ENCODE data around the gene STX10. TPM values are rescaled to one million over a fixed set of nuclear protein-coding genes. Genes with fewer than 3 reads are reported as not detected.

Gene STX10
- total RNA-seq, 1 donor from 2014 or later = 68.9 TPM

GRCh38 chr19:13130886-13131490 lies 19.2 kb downstream of the STX10 start:
- no peak overlapping the region for H3K4me3 Mint-ChIP-seq (ENCODE audit: low read depth)
- peaks cover 43% of the 10 kb centered on the region for H3K4me1 Mint-ChIP-seq (ENCODE audit: low read depth)
- intact Hi-C loops (cut with micrococcal nuclease) = no loop called here
- H3K36me3 Mint-ChIP-seq (ENCODE audit: low read depth) = peaks cover 38% of the 10 kb centered on the region
- H3K27ac Mint-ChIP-seq = peak overlapping the region; percentile 82
- DNase-seq (ENCODE audit: low spot score) = no peak
- H3K9me3 Mint-ChIP-seq = no peaks in the 10 kb centered on the region
- no peaks in the 10 kb centered on the region for H3K27me3 Mint-ChIP-seq (ENCODE audit: low read depth)

DNA sequence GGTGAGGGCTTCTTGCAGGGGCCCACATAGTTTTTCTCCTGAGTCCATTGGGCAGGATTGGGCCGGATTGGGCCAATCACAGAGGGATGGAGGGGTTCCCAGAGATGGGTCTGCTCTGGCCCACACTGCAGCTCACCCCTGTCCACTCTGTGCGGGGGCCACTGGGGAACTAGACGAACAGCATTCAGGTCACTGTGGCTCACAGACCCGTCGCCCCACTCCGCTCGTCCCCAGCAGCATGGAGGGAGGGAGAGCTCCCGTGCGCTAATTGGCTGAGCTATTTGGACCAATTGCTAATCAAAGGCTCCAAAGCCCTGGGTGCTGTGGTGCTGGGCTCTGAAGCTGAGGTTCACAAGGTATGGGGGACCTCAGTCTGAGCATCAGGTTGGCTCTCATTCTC lies 20.8 kb downstream of the STX10 start:
- no peaks in the 10 kb centered on the region for H3K27me3 Mint-ChIP-seq (ENCODE audit: low read depth)
- H3K4me1 Mint-ChIP-seq (ENCODE audit: low read depth) = peaks cover 43% of the 10 kb centered on the region
- peaks cover 35% of the 10 kb centered on the region for H3K36me3 Mint-ChIP-seq (ENCODE audit: low read depth)
- no peaks in the 10 kb centered on the region for H3K9me3 Mint-ChIP-seq
- no peak overlapping the region for H3K4me3 Mint-ChIP-seq (ENCODE audit: low read depth)
- DNase-seq (ENCODE audit: low spot score) = no peak
- intact Hi-C loops (cut with micrococcal nuclease) = no loop called here
- no peak overlapping the region for H3K27ac Mint-ChIP-seq

DNA sequence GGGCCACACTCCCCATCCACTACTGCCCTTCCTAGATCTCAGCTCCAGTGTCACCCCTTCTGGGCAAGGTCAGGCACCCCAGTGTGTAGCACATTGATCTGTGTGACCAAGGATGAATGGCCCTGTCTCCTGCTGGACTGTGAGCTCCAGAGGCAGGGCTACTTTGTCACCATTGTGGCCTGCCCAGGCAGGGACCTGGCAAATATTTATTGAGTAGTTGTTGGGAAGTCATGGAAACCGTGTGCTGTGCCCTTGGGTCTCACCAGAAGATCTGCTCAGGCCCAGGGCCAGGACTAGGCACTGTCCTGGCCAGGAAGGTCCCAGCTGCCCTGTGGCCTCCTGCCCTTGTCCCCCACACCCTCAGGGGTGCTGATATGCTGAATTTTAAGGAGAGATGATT lies 21.6 kb downstream of the STX10 start:
- Mint-ChIP-seq H3K27me3 (ENCODE audit: low read depth) (no peaks in the 10 kb centered on the region), H3K4me1 (ENCODE audit: low read depth) (peaks cover 41% of the 10 kb centered on the region), H3K4me3 (ENCODE audit: low read depth) (no peak overlapping the region), H3K27ac (peak overlapping the region; percentile 73), H3K9me3 (no peaks in the 10 kb centered on the region), H3K36me3 (ENCODE audit: low read depth) (peaks cover 28% of the 10 kb centered on the region)
- intact Hi-C loops (cut with micrococcal nuclease) = no loop called here
- DNase-seq (ENCODE audit: low spot score) = no peak

GRCh38 chr19:13127811-13128575 lies 22.2 kb downstream of the STX10 start:
- H3K9me3 Mint-ChIP-seq = no peaks in the 10 kb centered on the region
- H3K27ac Mint-ChIP-seq = peak overlapping the region; percentile 73
- H3K36me3 Mint-ChIP-seq (ENCODE audit: low read depth) = peaks cover 26% of the 10 kb centered on the region
- intact Hi-C loops (cut with micrococcal nuclease) = no loop called here
- no peak overlapping the region for H3K4me3 Mint-ChIP-seq (ENCODE audit: low read depth)
- H3K27me3 Mint-ChIP-seq (ENCODE audit: low read depth) = no peaks in the 10 kb centered on the region
- H3K4me1 Mint-ChIP-seq (ENCODE audit: low read depth) = peaks cover 36% of the 10 kb centered on the region
- DNase-seq (ENCODE audit: low spot score) = no peak

GRCh38 chr19:13127051-13127450 lies 23.1 kb downstream of the STX10 start:
- H3K36me3 Mint-ChIP-seq (ENCODE audit: low read depth) = peaks cover 24% of the 10 kb centered on the region
- no peak for DNase-seq (ENCODE audit: low spot score)
- H3K4me1 Mint-ChIP-seq (ENCODE audit: low read depth) = peaks cover 37% of the 10 kb centered on the region
- H3K27me3 Mint-ChIP-seq (ENCODE audit: low read depth) = no peaks in the 10 kb centered on the region
- intact Hi-C loops (cut with micrococcal nuclease) = no loop called here
- H3K4me3 Mint-ChIP-seq (ENCODE audit: low read depth) = no peak overlapping the region
- H3K9me3 Mint-ChIP-seq = no peaks in the 10 kb centered on the region
- no peak overlapping the region for H3K27ac Mint-ChIP-seq

DNA sequence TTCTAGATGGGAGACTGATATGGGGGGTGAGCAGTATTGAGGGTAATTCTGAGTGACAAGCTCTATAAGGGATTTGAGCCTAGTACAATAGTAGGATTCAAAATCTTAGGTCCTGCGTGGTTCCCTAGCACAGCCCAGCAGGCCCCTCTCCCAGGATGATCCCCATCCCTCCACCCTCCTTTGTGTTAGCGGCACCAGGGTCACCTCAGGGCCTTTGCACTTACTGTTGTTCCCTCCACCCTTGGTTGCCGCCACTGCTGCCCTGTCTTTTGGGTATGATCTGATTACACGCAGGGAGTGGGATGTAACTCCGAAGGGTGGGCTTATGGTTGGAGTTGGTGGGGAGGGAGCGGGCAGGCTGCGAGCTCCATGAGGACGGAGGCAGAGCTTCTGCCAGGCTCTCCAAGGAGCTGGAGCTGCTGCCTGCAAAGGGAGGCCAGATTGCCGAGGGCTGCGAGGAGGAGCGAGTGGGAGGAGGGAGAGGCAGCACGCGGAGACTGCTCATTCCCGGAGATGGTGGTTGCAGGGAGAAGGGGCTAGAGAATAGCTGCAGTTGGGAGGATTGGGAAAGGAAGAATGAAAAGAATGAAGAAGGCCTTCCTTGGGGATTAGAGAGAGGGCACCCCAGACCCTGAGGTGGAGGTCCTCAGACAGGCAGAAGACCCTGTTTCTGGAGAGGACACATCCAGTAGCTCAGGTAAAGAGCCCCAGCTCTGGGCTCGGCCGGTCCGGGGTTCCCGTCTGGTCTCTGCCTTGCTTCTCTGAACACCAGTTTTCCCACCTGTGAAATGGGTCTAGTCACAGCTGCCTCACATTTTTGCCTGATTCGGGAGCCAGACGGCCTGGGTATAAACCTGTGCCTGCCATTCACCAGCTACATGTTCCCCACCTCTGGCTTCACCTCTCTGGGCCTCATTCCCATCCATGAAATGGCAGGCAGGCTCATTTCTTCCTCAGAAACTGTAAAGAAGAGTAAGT lies 26.9 kb downstream of the STX10 start:
- Mint-ChIP-seq H3K36me3 (ENCODE audit: low read depth) (peaks cover 34% of the 10 kb centered on the region), H3K27me3 (ENCODE audit: low read depth) (no peaks in the 10 kb centered on the region), H3K27ac (no peak overlapping the region), H3K4me3 (ENCODE audit: low read depth) (no peak overlapping the region), H3K4me1 (ENCODE audit: low read depth) (peaks cover 38% of the 10 kb centered on the region), H3K9me3 (no peaks in the 10 kb centered on the region)
- DNase-seq (ENCODE audit: low spot score) = no peak
- intact Hi-C loops (cut with micrococcal nuclease) = no loop called here

DNA sequence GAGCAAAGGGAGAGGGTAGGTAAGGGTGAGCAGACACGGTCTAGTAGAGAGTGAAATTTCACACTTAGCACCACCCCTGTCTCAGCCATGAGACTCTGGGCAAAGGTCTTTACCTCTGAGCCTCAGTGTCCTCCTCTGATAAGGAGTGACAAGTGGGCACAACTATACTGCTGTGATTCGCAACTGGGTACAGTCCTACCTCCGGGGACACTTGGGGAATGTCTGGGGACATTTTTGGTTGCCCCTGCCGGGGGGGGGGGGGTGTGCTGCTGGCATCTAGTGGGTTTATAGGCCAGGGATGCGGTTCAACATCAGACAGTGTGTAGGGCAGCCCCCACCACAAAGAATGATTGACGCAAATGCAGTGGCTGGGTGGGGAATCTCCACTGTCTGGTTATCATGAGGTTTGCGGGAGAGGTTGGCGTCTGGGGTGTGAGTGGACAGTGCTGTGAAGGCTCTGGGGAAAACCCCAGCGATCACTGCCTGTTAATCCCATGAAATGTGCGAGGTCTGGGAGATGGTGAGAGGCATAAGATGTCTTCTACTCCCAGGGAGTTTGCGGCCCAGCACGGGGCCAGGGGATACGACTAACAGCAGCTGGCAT lies 27.8 kb downstream of the STX10 start:
- no peaks in the 10 kb centered on the region for H3K9me3 Mint-ChIP-seq
- DNase-seq (ENCODE audit: low spot score) = no peak
- H3K36me3 Mint-ChIP-seq (ENCODE audit: low read depth) = peaks cover 34% of the 10 kb centered on the region

GRCh38 chr19:13121551-13122274 lies 28.5 kb downstream of the STX10 start:
- H3K27ac Mint-ChIP-seq = no peak overlapping the region
- intact Hi-C loops (cut with micrococcal nuclease) = no loop called here
- H3K9me3 Mint-ChIP-seq = no peaks in the 10 kb centered on the region
- peaks cover 34% of the 10 kb centered on the region for H3K36me3 Mint-ChIP-seq (ENCODE audit: low read depth)
- no peak for DNase-seq (ENCODE audit: low spot score)
- H3K4me1 Mint-ChIP-seq (ENCODE audit: low read depth) = peaks cover 33% of the 10 kb centered on the region
- no peaks in the 10 kb centered on the region for H3K27me3 Mint-ChIP-seq (ENCODE audit: low read depth)
- H3K4me3 Mint-ChIP-seq (ENCODE audit: low read depth) = no peak overlapping the region

More for the DNA sequence above, 27.8 kb downstream of the STX10 start:
- intact Hi-C loops (cut with micrococcal nuclease) = no loop called here
- peaks cover 33% of the 10 kb centered on the region for H3K4me1 Mint-ChIP-seq (ENCODE audit: low read depth)
- H3K4me3 Mint-ChIP-seq (ENCODE audit: low read depth) = no peak overlapping the region
- no peak overlapping the region for H3K27ac Mint-ChIP-seq
- H3K27me3 Mint-ChIP-seq (ENCODE audit: low read depth) = no peaks in the 10 kb centered on the region

DNA sequence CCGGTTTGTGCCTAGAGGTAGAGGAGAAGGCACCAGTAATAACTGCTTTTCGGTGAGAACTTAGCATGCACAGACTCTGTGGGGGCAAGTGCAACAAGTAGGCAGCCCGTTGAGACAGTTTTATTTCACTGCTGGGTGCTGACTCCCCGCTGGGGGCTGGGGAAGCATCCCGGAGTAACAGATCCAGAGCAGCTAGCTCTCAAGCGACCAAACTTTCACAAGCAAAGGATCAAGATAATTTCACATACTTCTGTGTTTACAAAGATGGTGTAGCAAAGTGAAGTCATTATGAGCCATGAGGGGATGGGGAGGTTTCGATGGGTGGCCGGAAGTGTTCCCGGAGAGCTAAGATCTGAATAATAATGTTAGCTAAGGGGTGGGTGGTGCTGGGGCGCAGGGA lies 29.4 kb downstream of the STX10 start:
- Mint-ChIP-seq H3K36me3 (ENCODE audit: low read depth) (peaks cover 34% of the 10 kb centered on the region), H3K27me3 (ENCODE audit: low read depth) (no peaks in the 10 kb centered on the region), H3K9me3 (no peaks in the 10 kb centered on the region), H3K4me1 (ENCODE audit: low read depth) (peaks cover 33% of the 10 kb centered on the region), H3K27ac (no peak overlapping the region), H3K4me3 (ENCODE audit: low read depth) (peak overlapping the region; percentile 37)
- intact Hi-C loops (cut with micrococcal nuclease) = no loop called here
- no peak for DNase-seq (ENCODE audit: low spot score)

DNA sequence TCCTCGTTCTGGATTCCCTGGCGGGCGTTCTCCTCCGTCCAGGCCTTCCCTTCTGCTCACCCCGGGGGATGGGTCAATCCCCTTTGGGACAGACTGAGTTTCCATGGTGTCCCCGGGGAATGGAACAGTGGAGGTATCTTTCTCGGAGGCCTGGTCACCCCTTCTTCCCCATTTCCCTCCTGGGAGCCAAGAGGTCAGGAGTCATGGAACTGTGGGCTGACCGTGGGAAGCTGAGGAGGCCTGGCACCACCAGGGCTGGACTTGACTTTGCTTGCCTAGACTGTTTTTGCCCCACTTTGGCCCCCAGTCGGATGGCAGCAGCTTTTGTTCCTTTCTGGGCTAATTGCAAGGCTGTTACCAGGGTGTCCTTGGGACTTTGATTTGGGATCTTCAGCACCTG lies 30.1 kb downstream of the STX10 start:
- no peak for DNase-seq (ENCODE audit: low spot score)
- Mint-ChIP-seq H3K27me3 (ENCODE audit: low read depth) (no peaks in the 10 kb centered on the region), H3K4me3 (ENCODE audit: low read depth) (peak overlapping the region; percentile 86), H3K27ac (peak overlapping the region; percentile 60), H3K9me3 (no peaks in the 10 kb centered on the region), H3K36me3 (ENCODE audit: low read depth) (peaks cover 40% of the 10 kb centered on the region), H3K4me1 (ENCODE audit: low read depth) (peaks cover 37% of the 10 kb centered on the region)
- intact Hi-C loops (cut with micrococcal nuclease) = no loop called here

DNA sequence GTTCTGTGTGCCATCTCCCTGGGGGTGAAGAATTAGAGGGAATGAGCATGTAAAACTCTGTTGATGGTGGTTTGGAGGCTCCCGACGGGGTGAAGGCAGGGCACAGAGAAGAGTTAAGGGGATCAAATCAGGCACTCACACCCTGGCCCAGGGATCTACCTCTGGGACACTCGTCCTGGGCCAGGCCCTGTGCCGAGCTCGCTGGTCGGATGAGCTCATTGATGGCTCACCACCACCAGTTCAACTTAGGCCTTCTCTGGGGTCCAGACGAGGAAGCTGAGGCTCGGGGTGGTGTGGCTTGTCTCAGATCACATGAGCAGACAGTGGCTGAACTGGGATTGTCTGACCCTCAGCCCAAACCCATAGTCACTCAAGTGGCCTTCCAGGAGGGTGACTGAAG lies 30.5 kb downstream of the STX10 start:
- intact Hi-C loops (cut with micrococcal nuclease) = no loop called here
- Mint-ChIP-seq H3K36me3 (ENCODE audit: low read depth) (peaks cover 41% of the 10 kb centered on the region), H3K27me3 (ENCODE audit: low read depth) (no peaks in the 10 kb centered on the region), H3K27ac (peak overlapping the region; percentile 66), H3K9me3 (no peaks in the 10 kb centered on the region), H3K4me1 (ENCODE audit: low read depth) (peaks cover 39% of the 10 kb centered on the region), H3K4me3 (ENCODE audit: low read depth) (peak overlapping the region; percentile 86)
- DNase-seq (ENCODE audit: low spot score) = no peak

Data from activated T-helper 2 cell treated with anti-CD3 and anti-CD28 coated beads, Interferon-gamma antibody, Interleukin-2, Interleukin-4, amounts not matched to agents 10 μg/mL and 5 μg/mL and 100 μg/mL, durations not matched to agents 14 hours and 24 hours and 36 hours (primary cell).